Hematopoietic multipotent progenitor cell treated with erythropoietin and hydrocortisone succinate and interleukin-3 and kit ligand, for 15 days (in vitro differentiated cells): ENCODE results near the gene CLASP1.
"Not testable (repeated sequence)": the region's sequence is repeated elsewhere in the genome, so short reads cannot be mapped to it uniquely, and the experiment has no call there.

Source experiments
- DNase-seq: peaks from one replicate; pipeline ENCODE4 v3.0.0-alpha.2; 2015; ENCODE audit warnings: low spot score

Gene CLASP1

GRCh38 chr2:121348128-121348740 is 301.0 kb downstream of the CLASP1 start:
- DNase-seq = no peak

- no peak for DNase-seq
Measured at GRCh38 chr2:121346859-121347258, 302.4 kb downstream of the CLASP1 start.

GRCh38 chr2:121346407-121346806 is 302.9 kb downstream of the CLASP1 start:
- no peak for DNase-seq

DNA sequence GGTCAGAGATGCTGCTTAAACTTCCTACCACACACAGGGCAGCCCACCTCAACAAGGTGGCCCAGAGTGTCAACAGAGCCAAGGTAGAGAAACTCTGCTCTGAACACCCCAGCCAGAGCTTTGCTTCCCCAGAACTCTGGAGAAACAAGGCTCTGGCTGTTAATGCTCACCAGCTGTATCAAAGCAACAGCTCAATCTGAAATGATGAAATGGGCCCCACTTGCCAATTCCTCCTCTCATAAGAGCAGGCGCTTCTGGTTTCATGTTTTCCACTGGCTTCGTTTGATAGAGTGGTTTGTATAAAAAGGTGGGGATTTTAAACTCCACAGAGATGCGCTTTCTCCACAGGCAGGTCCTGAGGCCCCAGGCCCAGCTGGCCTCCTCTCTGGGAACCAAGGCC is 303.4 kb downstream of the CLASP1 start:
- no peak for DNase-seq

- no peak for DNase-seq
Measured at GRCh38 chr2:121345101-121345500, 304.2 kb downstream of the CLASP1 start.

GRCh38 chr2:121343828-121344399 is 305.3 kb downstream of the CLASP1 start:
- not testable (repeated sequence) for DNase-seq

DNA sequence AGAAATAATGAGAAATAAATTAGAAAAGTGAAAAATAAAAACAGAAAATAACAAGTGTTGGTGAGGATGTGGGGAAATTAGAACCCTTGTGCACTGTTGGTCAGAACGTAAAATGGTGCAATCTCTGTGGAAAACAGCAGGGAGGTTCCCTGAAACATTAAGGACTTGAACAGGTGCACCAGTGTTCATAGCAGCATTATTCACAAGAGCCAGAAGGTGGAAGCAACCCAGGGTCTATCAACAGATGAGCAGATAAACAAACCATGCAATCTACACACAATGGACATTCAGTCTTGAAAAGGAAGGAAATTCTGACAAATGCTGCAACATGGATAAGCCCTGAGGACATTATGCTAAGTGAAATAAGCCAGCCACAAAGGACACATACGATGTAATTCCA is 306.1 kb downstream of the CLASP1 start:
- DNase-seq = no peak

DNA sequence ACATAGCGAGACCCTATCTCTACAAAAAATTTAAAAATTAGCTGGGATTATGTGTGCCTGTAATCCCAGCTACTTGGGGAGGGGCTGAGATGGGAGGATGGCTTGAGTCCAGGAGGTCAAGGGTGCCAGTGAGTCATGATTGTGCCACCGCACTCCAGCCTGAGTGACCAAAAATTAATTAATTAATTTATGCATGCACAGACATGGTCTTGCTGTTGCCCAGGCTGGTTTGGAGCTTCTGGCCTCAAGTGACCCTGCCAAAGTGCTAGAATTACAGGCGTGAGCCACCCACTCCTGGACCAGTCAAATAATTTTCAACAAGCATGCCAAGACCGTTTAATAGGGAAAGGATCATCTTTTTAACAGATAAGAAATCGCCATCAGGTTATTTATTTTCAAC is 306.5 kb downstream of the CLASP1 start:
- no peak for DNase-seq

DNA sequence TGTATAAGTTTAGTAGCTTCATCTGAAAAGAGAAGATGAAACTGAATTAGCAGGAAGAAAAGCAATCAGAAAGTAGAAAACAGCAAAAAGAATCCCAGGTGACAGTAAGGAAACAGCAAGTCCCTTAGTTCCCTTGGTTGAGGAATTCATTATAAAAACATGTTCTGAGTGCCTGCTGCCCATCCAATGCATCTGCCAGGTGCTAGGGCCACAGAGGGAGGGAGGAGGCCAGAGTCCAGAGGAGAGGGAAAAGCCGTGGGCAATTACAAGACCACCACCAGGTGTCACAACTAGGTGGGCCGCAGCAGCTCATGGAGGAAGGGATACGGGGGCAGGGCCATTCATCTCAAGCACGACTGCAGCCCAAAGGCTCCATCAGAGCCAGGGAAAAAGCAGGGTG is 308.3 kb downstream of the CLASP1 start:
- no peak for DNase-seq

GRCh38 chr2:121338281-121338680 is 311.0 kb downstream of the CLASP1 start:
- no peak for DNase-seq

- DNase-seq = no peak
Measured at GRCh38 chr2:121336528-121337294, 312.6 kb downstream of the CLASP1 start.

GRCh38 chr2:121335294-121336290 is 313.7 kb downstream of the CLASP1 start:
- no peak for DNase-seq

GRCh38 chr2:121334581-121335293 is 314.5 kb downstream of the CLASP1 start:
- DNase-seq = no peak

- no peak for DNase-seq
Measured at GRCh38 chr2:121333834-121334558, 315.3 kb downstream of the CLASP1 start.

- DNase-seq = no peak
Measured at GRCh38 chr2:121333231-121333630, 316.0 kb downstream of the CLASP1 start.

DNA sequence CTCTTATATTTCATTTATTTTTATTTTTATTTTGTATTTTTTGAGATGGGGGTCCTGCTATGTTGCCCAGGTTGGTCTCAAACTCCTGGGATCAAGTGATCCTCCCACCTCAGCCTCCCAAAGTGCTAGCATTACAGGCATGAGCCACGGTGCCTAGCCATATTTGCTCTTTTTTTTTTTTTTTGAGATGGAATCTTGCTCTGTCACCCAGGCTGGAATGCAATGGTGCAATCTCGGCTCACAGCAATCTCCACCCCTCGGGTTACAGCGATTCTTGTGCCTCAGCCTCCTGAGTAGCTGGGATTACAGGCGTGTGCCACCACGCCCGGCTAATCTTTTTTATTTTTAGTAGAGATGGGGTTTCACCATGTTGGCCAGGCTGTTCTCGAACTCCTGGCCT is 317.9 kb downstream of the CLASP1 start:
- DNase-seq = not testable (repeated sequence)

DNA sequence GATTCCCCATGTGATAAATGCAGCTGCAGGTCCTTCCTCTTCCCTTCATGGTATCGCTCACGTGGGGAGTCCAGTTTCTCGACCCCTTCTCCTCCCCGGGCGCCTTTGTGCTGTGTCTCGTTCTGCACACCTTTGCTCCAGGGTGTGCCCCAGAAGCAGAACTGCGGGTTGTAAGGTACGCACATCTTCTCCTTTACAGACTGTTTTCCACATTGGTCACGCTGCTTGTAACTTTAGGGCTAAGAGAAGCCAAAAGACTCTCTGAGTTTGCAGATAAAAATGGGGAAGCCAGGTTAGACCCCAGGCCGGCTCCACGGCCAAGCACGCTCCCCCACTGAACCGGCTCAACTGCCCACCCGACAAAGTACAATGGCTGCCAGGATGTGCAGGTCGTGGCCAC is 318.3 kb downstream of the CLASP1 start:
- DNase-seq = no peak

- DNase-seq = no peak
Measured at GRCh38 chr2:121329786-121330185, 319.5 kb downstream of the CLASP1 start.

DNA sequence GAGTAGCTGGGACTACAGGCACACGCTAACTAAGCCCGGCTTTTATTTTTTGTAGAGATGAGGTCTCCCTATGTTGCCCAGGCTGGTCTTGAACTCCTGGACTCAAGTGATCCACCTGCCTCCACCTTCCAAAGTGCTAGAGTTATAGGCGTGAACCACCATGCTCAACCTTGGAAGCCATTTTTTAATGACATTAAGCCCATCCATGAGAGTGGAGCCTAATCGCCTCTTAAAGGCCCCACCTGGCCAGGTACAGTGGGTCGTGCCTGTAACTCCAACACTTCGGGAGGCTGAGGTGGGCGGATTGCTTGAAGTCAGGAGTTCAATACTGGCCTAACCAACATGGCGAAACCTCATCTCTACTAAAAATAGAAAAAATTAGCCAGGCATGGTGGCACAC is 322.6 kb downstream of the CLASP1 start:
- DNase-seq = no peak

DNA sequence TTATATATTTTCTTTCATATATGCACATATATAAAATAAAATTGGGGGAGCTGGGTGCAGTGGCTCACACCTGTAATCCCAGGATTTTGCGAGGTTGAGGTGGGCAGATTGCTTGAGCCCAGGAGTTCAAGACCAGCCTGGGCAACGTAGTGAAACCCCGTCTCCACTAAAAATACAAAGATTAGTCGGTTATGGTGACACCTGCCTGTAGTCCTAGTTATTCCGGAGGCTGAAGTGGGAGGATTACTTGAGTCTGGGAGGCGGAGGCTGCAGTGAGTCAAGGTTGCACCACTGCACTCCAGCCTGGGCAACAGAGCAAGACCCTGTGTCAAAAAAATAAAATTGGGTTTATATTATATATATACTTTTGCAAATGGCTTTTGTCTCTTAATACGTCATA is 324.7 kb downstream of the CLASP1 start:
- DNase-seq = no peak

- no peak for DNase-seq
Measured at GRCh38 chr2:121321476-121321875, 327.8 kb downstream of the CLASP1 start.
